ENCODE data around the gene ANGEL2. TPM values are rescaled to one million over a fixed set of nuclear protein-coding genes. Genes with fewer than 3 reads are reported as not detected.

Gene ANGEL2
- total RNA-seq, 1 donor from 2014 or later: 16.4 TPM

DNA sequence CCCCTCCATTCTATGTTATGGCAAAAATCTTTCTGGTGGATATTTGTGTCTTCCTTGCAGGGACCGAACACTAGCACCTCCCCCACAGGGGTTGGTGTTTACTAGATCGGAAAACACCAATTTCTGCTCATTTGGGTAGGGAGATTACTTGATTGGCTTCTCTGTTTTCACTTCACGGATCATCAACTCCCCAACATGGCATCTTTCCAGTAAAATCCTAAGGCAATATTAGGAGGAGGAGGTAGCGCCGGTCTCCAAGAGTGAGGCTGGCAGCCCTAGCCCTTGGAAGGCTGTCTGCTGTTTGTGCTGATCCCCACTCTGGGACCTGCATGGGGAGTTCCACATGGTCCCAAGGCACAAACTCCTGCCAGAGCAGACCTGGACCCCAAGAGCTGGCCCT is 53.2 kb downstream of the ANGEL2 start:
- intact Hi-C loops (cut with micrococcal nuclease): no loop called here
- H3K4me3 ChIP-seq: no peak overlapping the region
- H3K4me1 ChIP-seq: no peaks in the 10 kb centered on the region
- H3K9me3 ChIP-seq (replicated peaks): no peaks in the 10 kb centered on the region
- no peak overlapping the region for H3K27ac ChIP-seq (replicated peaks)
- H3K36me3 ChIP-seq: no peaks in the 10 kb centered on the region
- peaks cover 39% of the 10 kb centered on the region for H3K27me3 ChIP-seq (ENCODE audit: low read depth)
- no peak for DNase-seq
- TF ChIP-seq, protein P1, sequence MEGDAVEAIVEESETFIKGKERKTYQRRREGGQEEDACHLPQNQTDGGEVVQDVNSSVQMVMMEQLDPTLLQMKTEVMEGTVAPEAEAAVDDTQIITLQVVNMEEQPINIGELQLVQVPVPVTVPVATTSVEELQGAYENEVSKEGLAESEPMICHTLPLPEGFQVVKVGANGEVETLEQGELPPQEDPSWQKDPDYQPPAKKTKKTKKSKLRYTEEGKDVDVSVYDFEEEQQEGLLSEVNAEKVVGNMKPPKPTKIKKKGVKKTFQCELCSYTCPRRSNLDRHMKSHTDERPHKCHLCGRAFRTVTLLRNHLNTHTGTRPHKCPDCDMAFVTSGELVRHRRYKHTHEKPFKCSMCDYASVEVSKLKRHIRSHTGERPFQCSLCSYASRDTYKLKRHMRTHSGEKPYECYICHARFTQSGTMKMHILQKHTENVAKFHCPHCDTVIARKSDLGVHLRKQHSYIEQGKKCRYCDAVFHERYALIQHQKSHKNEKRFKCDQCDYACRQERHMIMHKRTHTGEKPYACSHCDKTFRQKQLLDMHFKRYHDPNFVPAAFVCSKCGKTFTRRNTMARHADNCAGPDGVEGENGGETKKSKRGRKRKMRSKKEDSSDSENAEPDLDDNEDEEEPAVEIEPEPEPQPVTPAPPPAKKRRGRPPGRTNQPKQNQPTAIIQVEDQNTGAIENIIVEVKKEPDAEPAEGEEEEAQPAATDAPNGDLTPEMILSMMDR (IDR thresholded peaks at IDR 0.05; ENCODE audit: borderline replicate concordance): no peak

DNA sequence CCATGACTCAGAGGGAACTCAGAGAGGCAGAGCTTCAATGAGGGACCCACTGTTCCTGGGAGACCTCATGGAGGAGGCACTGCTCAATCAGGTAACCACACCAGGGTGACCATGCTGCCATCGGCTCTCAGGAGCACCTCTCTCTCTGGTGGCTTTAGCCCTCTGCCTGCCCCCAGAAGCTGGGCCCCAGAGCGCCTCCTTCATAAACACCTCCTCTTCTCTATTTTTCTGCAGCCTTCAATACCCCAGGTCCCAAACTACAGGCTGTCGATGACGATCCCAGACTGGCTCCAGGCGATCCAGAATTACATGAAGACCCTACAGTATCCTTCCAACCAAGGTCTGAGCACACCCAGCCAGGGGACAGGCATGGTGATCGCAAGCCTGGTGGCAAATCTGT is 54.7 kb downstream of the ANGEL2 start:
- TF ChIP-seq, protein P1 (IDR thresholded peaks at IDR 0.05; ENCODE audit: borderline replicate concordance): no peak
- intact Hi-C loops (cut with micrococcal nuclease): no loop called here
- H3K27ac ChIP-seq (replicated peaks): no peak overlapping the region
- no peaks in the 10 kb centered on the region for H3K36me3 ChIP-seq
- H3K4me1 ChIP-seq: no peaks in the 10 kb centered on the region
- DNase-seq: no peak
- peaks cover 44% of the 10 kb centered on the region for H3K27me3 ChIP-seq (ENCODE audit: low read depth)
- no peaks in the 10 kb centered on the region for H3K9me3 ChIP-seq (replicated peaks)
- H3K4me3 ChIP-seq: no peak overlapping the region

DNA sequence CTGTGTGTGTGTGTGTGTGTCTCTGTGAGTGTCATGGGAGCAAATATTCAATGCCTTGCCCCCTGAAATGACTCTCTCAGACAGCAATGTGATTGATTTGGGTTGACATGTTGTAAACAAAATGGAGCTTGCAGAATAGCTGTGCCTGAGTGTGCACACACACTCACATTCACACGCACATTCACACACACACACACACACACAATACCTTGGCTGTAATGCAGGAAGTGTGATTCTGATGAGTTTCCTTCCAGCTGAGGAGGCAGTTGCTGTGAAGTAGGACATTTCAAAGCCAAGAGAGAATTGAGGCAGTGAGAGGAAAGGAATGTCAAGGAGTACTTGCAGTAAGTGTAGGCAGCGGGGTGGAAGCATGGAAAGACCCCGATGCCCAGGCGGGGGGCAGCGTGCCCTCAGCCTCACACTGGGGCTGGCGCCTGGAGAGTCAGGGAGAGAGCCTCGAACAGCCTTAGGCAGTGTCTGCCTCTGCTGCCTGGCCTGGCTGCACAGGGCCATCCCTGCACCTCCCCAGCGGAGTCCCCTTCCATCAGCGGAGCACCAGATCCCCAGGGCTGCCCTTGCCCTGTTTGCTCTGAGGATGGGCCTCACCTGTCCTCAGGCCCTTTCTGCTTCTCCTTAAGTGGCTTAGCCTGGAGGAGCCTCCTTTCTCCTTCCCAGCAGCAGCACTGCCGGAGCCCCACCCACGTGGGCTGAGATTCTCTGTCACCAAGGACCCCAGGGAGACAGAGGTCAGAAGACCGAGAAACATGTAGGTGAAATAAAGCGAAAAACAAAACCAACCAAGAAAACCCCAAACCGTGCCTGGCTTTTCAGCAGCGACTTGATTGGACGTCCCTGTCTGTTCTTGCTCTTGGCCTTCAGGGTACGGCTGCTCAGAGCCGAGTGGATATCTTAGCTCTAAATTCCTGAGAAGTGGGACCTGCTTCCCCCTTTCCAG is 56.1 kb downstream of the ANGEL2 start:
- no peaks in the 10 kb centered on the region for H3K4me1 ChIP-seq
- H3K4me3 ChIP-seq: no peak overlapping the region
- TF ChIP-seq, protein P1 (IDR thresholded peaks at IDR 0.05; ENCODE audit: borderline replicate concordance): no peak

DNA sequence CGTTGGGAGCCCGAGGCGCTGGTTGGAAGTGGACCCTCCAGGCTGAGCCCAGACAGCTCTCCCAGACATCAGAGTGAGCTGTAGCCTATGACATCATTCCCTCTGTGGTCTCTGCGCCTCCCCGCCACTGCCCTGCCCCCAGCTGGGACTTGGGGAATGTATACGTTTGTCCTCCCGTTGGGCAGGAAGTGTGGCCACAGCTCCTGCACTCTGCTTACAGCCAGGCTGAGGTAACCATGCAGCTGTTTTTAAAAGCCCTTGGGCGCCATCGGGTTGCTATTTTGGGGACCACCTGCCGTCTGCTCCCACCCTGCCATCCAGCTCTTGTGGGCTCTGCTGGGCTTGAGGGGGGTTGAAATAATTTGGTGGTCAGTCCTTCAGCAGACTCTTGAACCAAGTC is 57.5 kb downstream of the ANGEL2 start:
- Histone ChIP-seq H3K27me3 (ENCODE audit: low read depth) (peaks cover 56% of the 10 kb centered on the region), H3K36me3 (no peaks in the 10 kb centered on the region), H3K4me1 (no peaks in the 10 kb centered on the region), H3K9me3 (replicated peaks) (no peaks in the 10 kb centered on the region), H3K4me3 (no peak overlapping the region), H3K27ac (replicated peaks) (no peak overlapping the region)
- intact Hi-C loops (cut with micrococcal nuclease): no loop called here
- no peak for DNase-seq
- TF ChIP-seq, protein P1 (IDR thresholded peaks at IDR 0.05; ENCODE audit: borderline replicate concordance): no peak

More for the DNA sequence above, 56.1 kb downstream of the ANGEL2 start:
- DNase-seq: no peak
- Histone ChIP-seq H3K36me3 (no peaks in the 10 kb centered on the region), H3K27ac (replicated peaks) (no peak overlapping the region), H3K9me3 (replicated peaks) (no peaks in the 10 kb centered on the region), H3K27me3 (ENCODE audit: low read depth) (peaks cover 52% of the 10 kb centered on the region)
- intact Hi-C loops (cut with micrococcal nuclease): no loop called here

DNA sequence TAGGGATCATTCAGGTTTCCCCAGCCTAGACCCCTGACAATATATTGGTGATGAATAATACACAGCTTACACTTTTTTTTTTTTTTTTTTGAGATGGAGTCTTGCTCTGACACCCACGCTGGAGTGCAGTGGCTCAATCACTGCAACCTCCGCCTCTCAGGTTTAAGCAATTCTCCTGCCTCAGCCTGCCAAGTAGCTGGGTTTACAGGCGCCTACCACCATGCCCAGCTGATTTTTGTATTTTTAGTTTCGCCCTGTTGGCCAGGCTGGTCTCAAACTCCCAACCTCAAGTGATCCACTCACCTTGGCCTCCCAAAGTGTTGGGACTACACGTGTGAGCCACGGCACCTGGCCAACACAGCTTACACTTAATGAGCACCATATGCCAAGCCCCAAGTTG is 58.1 kb downstream of the ANGEL2 start:
- TF ChIP-seq, protein P1 (IDR thresholded peaks at IDR 0.05; ENCODE audit: borderline replicate concordance): no peak
- Histone ChIP-seq H3K27ac (replicated peaks) (no peak overlapping the region), H3K9me3 (replicated peaks) (no peaks in the 10 kb centered on the region), H3K27me3 (ENCODE audit: low read depth) (peaks cover 50% of the 10 kb centered on the region), H3K4me1 (no peaks in the 10 kb centered on the region), H3K4me3 (no peak overlapping the region), H3K36me3 (no peaks in the 10 kb centered on the region)
- DNase-seq: no peak
- intact Hi-C loops (cut with micrococcal nuclease): no loop called here
